B cell (primary cell): ENCODE data around the gene RASA2. TPM values are rescaled to one million over a fixed set of nuclear protein-coding genes. Genes with fewer than 3 reads are reported as not detected.

Experiments
- ATAC-seq: fragments of 200-7000 bp; cut with Tn5 transposase; one replicate; pipeline ENCODE4 v1.10.0; 2021; ENCODE audit warnings: low read depth, mild to moderate bottlenecking, moderate number of reproducible peaks, moderate library complexity
- CTCF ChIA-PET: fragments of 350-600 bp; sonication (Branson Sonifier 250); formaldehyde crosslinking; loops from one replicate; lab custom pipeline; 2021; ENCODE audit warnings: antibody characterized with exemption, inconsistent platforms; lab: Charles Lee
- POLR2A ChIA-PET: fragments of 350-600 bp; sonication (Branson Sonifier 250); formaldehyde crosslinking; loops from one replicate; lab custom pipeline; 2021; ENCODE audit warnings: antibody characterized with exemption; lab: Charles Lee
- DNase-seq: peaks from one replicate; pipeline ENCODE4 v3.0.0; 2013
- H2AFZ ChIP-seq: 2 replicates; pipeline ENCODE4 v1.6.1; 2012; ENCODE audit warnings: mild to moderate bottlenecking, low read depth, low read length; ENCODE audit not compliant: insufficient read depth, poor library complexity, severe bottlenecking
- H3K27ac ChIP-seq, 2 donors: 1 replicate in 1 of 2; 2 replicates in 1 of 2; pipeline ENCODE4 v1.5.1; 2012 to 2013; ENCODE audit warnings: low read length in 2 of 2, mild to moderate bottlenecking in 2 of 2, moderate library complexity in 1 of 2
- H3K27me3 ChIP-seq, 4 experiments: fragments of 200-600 bp in 1 of 4; sonication (generic) in 1 of 4; replicated peaks in 1 of 4; 1 replicate in 2 of 4; 2 replicates in 2 of 4; pipeline versions ENCODE4 v1.6.1 to v1.7.0; 2013 to 2016; ENCODE audit warnings: low read length in 3 of 4, mild to moderate bottlenecking in 2 of 4, mixed read lengths in 1 of 4, moderate library complexity in 1 of 4; ENCODE audit not compliant: insufficient read depth in 4 of 4, control insufficient read depth in 3 of 4; ENCODE audit errors: control extremely low read depth in 1 of 4
- H3K36me3 ChIP-seq, 2 experiments: replicated peaks in 1 of 2; 1 replicate in 1 of 2; 2 replicates in 1 of 2; pipeline versions ENCODE4 v1.6.1 to v1.7.1; 2013; ENCODE audit warnings: low read length in 1 of 2; ENCODE audit not compliant: insufficient read depth in 2 of 2, control insufficient read depth in 1 of 2; ENCODE audit errors: control extremely low read depth in 1 of 2, extremely low read depth in 1 of 2
- H3K4me1 ChIP-seq, 2 donors: fragments of 200-600 bp in 1 of 2; sonication (generic) in 1 of 2; 1 replicate in 1 of 2; 2 replicates in 1 of 2; pipeline versions ENCODE4 v1.5.1 to v1.6.1; 2013 to 2017; ENCODE audit warnings: low read length in 2 of 2; ENCODE audit not compliant: control insufficient read depth in 2 of 2, insufficient read depth in 2 of 2
- H3K4me2 ChIP-seq: replicated peaks from 2 replicates; pipeline ENCODE3; 2012; ENCODE audit warnings: mild to moderate bottlenecking, low read depth, low read length; ENCODE audit not compliant: poor library complexity, severe bottlenecking
- H3K4me3 ChIP-seq, 5 experiments: fragments of 200-600 bp in 1 of 5; sonication (generic) in 1 of 5; 1 replicate in 3 of 5; 2 replicates in 2 of 5; pipeline versions ENCODE4 v1.5.1 to v1.7.0; 2011 to 2016; ENCODE audit warnings: low read length in 4 of 5, mild to moderate bottlenecking in 4 of 5, low read depth in 2 of 5, control low read depth in 1 of 5, moderate library complexity in 1 of 5; ENCODE audit not compliant: insufficient read depth in 1 of 5; ENCODE audit errors: control extremely low read depth in 1 of 5, extremely low read depth in 1 of 5
- H3K79me2 ChIP-seq: fragments of 200-600 bp; sonication (generic); one replicate; pipeline ENCODE4 v1.6.0; 2016; ENCODE audit warnings: low read length; ENCODE audit not compliant: control insufficient read depth, insufficient read depth
- H3K9ac ChIP-seq: fragments of 200-600 bp; sonication (generic); 2 replicates; pipeline ENCODE4 v1.6.1; 2017; ENCODE audit warnings: mild to moderate bottlenecking, low read length, moderate library complexity
- H3K9me3 ChIP-seq, 3 donors: one replicate each; pipeline versions ENCODE4 v1.6.1 to v1.7.1; 2013; ENCODE audit warnings: low read length in 2 of 3; ENCODE audit not compliant: control insufficient read depth in 2 of 3, insufficient read depth in 1 of 3; ENCODE audit errors: control extremely low read depth in 1 of 3
- H4K20me1 ChIP-seq: 2 replicates; pipeline ENCODE4 v1.6.0; 2012; ENCODE audit warnings: mild to moderate bottlenecking, low read length; ENCODE audit not compliant: insufficient read depth, control insufficient read depth, poor library complexity, severe bottlenecking
- H3K27ac Mint-ChIP-seq: one replicate; pipeline ENCODE4 v1.8.0; 2021; ENCODE audit warnings: mixed read lengths
- H3K27me3 Mint-ChIP-seq: one replicate; pipeline ENCODE4 v1.8.0; 2021; ENCODE audit warnings: mixed read lengths
- H3K4me1 Mint-ChIP-seq: one replicate; pipeline ENCODE4 v1.8.0; 2021; ENCODE audit warnings: mixed read lengths
- H3K4me3 Mint-ChIP-seq: one replicate; pipeline ENCODE4 v1.8.0; 2021; ENCODE audit warnings: mixed read lengths
- H3K9me3 Mint-ChIP-seq: one replicate; pipeline ENCODE4 v1.8.0; 2022; ENCODE audit warnings: mixed read lengths; ENCODE audit not compliant: insufficient read depth
- EZH2 ChIP-seq: IDR thresholded peaks from 2 replicates; pipeline ENCODE4 v1.6.1; 2012; ENCODE audit warnings: borderline replicate concordance, low read depth, mild to moderate bottlenecking, moderate library complexity, low read length; ENCODE audit not compliant: insufficient read depth, poor library complexity, severe bottlenecking
- WGBS: methylation state at CpG from one replicate; pipeline ENCODE4 v1.1.5; 2013; ENCODE audit warnings: missing lambda C conversion rate; ENCODE audit not compliant: insufficient coverage; 5-methylcytosine and 5-hydroxymethylcytosine counted together
- intact Hi-C: fragments of 100-400 bp; cut with micrococcal nuclease; formaldehyde crosslinking; loops from one replicate; pipeline ENCODE4 v1.10.0; 2022
- polyA plus RNA-seq: library from polyadenylated mRNA; depleted of rRNA; stranded (reverse); fragments of >200 nt; gene quantifications from 2 replicates; pipeline ENCODE4 v1.2.3, GENCODE V29; 2012
- total RNA-seq, 2 donors: library from RNA; stranded (reverse); fragments of 120-200 nt in 1 of 2; gene quantifications; 1 replicate in 1 of 2; 2 replicates in 1 of 2; pipeline versions ENCODE4 v1.2.3 to v1.2.4, GENCODE V29; 2013 to 2022
- TF ChIP-seq, protein P1 (sequence below): fragments of 200-600 bp; IDR thresholded peaks from one replicate; pipeline ENCODE4 v1.8.0; 2022; ENCODE audit warnings: antibody characterized with exemption, mild to moderate bottlenecking

RASA2 gene
- total and polyA plus RNA-seq, 2 donors (not counting 1 experiment from before 2014, with no cell fraction given) = 12.3 to 47.7 TPM

- no peaks in the 10 kb centered on the region for H4K20me1 ChIP-seq
- Mint-ChIP-seq H3K4me3 (no peak overlapping the region), H3K4me1 (peaks cover 4% of the 10 kb centered on the region), H3K9me3 (no peaks in the 10 kb centered on the region), H3K27ac (no peak overlapping the region), H3K27me3 (no peaks in the 10 kb centered on the region)
- ChIA-PET CTCF (interaction anchor here (1.2 to 2.9 kb wide), 3 partner anchors 8 to 86 kb away, joined by 4 to 9 read pairs (median 7); no protein-coding TSS in a partner anchor), POLR2A (no interaction called here)
- no peak for TF ChIP-seq EZH2
- TF ChIP-seq, protein P1, sequence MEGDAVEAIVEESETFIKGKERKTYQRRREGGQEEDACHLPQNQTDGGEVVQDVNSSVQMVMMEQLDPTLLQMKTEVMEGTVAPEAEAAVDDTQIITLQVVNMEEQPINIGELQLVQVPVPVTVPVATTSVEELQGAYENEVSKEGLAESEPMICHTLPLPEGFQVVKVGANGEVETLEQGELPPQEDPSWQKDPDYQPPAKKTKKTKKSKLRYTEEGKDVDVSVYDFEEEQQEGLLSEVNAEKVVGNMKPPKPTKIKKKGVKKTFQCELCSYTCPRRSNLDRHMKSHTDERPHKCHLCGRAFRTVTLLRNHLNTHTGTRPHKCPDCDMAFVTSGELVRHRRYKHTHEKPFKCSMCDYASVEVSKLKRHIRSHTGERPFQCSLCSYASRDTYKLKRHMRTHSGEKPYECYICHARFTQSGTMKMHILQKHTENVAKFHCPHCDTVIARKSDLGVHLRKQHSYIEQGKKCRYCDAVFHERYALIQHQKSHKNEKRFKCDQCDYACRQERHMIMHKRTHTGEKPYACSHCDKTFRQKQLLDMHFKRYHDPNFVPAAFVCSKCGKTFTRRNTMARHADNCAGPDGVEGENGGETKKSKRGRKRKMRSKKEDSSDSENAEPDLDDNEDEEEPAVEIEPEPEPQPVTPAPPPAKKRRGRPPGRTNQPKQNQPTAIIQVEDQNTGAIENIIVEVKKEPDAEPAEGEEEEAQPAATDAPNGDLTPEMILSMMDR = no peak
- H3K9me3 ChIP-seq = no peaks in the 10 kb centered on the region
- H3K36me3 ChIP-seq = peaks cover 0 to 42% of the 10 kb centered on the region in 2 experiments
- H3K9ac ChIP-seq = no peak overlapping the region
- DNase-seq (no peak), ATAC-seq (no peak)
- no peak overlapping the region for H3K27ac ChIP-seq
- H3K4me2 ChIP-seq = no peak overlapping the region
- no peaks in the 10 kb centered on the region for H3K27me3 ChIP-seq
- intact Hi-C loops = no loop called here
- peaks cover 1 to 3% of the 10 kb centered on the region in 2 donors for H3K4me1 ChIP-seq
- H3K79me2 ChIP-seq = no peaks in the 10 kb centered on the region
- H2AFZ ChIP-seq = no peak overlapping the region
- no peak overlapping the region for H3K4me3 ChIP-seq
These were observed 40.1 kb upstream of the RASA2 start for GRCh38 chr3:141446737-141447136.

DNA sequence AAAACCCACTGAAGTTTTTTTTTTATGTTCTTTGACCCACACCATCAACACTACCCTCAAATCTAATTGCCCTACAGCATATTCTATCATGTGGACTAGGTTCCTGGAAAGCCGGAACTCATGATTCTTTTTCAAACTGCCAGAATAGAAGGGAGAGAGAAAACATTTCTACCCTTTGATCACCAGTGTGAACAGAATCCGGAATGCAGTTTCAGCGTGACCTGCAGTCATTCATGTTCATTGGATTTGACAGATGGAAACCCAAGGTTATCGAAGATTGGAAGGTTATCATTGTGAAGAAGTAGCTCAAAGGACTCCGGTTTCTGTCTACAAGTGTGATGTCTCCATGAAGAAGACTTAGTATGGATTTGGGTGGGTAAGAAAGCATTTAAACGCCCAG is 39.4 kb upstream of the RASA2 start:
- Mint-ChIP-seq H3K27ac (no peak overlapping the region), H3K4me1 (no peaks in the 10 kb centered on the region), H3K27me3 (no peaks in the 10 kb centered on the region), H3K9me3 (no peaks in the 10 kb centered on the region), H3K4me3 (no peak overlapping the region)
- intact Hi-C loops = no loop called here
- Histone ChIP-seq H3K36me3 (peaks cover 0 to 40% of the 10 kb centered on the region in 2 experiments), H3K4me2 (no peak overlapping the region), H3K9me3 (no peaks in the 10 kb centered on the region), H3K9ac (no peak overlapping the region), H3K79me2 (no peaks in the 10 kb centered on the region), H4K20me1 (no peaks in the 10 kb centered on the region), H3K4me3 (no peak overlapping the region), H3K4me1 (peaks cover 7% of the 10 kb centered on the region in 2 donors), H2AFZ (no peak overlapping the region), H3K27ac (no peak overlapping the region), H3K27me3 (no peaks in the 10 kb centered on the region)
- TF ChIP-seq EZH2 = no peak
- WGBS = 89% methylated on average over 3 of the region's 6 CpGs
- DNase-seq (no peak), ATAC-seq (no peak)
- POLR2A ChIA-PET = no interaction called here
- CTCF ChIA-PET = interaction anchor here (0.8 to 1.6 kb wide), 2 partner anchors 86 kb away, joined by 3 to 4 read pairs; no protein-coding TSS in a partner anchor
